HG03575 (cell line): Measurements from ENCODE around the gene PSTK.

Source experiments
- ATAC-seq: cut with Tn5 transposase; IDR thresholded peaks from one replicate; pipeline ENCODE4 v1.9.1; 2021; ENCODE audit not compliant: unreplicated experiment, insufficient number of reproducible peaks, low FRiP score; ENCODE audit errors: extremely low read depth

The PSTK gene, protein sequence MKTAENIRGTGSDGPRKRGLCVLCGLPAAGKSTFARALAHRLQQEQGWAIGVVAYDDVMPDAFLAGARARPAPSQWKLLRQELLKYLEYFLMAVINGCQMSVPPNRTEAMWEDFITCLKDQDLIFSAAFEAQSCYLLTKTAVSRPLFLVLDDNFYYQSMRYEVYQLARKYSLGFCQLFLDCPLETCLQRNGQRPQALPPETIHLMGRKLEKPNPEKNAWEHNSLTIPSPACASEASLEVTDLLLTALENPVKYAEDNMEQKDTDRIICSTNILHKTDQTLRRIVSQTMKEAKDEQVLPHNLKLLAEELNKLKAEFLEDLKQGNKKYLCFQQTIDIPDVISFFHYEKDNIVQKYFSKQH

DNA sequence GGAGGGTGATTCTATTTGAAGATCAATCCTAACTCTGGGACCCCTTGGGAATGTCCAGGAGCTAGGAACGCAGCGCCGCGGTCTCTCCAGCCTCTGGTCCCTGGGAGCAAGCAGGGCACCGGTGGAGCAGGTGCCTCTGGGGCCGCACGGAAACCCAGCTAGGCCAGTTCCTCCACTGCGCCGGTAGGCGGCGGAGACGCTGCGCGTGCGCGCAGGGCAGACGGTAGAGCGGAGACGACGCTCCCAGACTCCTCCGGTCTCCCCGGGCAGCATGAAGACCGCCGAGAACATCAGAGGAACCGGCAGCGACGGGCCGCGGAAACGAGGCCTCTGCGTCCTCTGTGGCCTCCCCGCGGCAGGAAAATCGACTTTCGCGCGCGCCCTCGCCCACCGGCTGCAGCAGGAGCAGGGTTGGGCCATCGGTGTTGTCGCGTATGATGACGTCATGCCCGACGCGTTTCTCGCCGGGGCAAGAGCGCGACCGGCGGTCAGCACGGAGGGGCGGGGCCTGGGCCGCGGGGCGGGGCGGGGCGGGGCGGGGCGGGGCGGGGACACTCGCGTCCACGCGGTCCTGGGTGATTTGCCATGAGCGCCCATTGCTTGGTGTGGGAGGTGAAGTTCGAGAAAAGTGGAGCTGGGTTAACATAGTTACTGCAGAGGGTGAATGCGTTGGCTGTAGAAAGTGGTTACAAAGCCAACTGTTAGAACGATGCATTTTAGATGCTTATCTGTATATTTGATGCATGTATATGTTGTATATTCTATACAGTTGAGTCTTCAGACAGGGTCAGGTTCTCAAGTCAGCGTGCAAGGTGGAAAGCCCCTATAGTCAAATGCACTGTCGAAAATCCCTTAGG is at the start of gene PSTK:
PSTK (plus strand) TSS at position 193 of the 857 bp plus-strand sequence; CDS start at position 272, 79 bp downstream.
- peak; percentile 55 for ATAC-seq

DNA sequence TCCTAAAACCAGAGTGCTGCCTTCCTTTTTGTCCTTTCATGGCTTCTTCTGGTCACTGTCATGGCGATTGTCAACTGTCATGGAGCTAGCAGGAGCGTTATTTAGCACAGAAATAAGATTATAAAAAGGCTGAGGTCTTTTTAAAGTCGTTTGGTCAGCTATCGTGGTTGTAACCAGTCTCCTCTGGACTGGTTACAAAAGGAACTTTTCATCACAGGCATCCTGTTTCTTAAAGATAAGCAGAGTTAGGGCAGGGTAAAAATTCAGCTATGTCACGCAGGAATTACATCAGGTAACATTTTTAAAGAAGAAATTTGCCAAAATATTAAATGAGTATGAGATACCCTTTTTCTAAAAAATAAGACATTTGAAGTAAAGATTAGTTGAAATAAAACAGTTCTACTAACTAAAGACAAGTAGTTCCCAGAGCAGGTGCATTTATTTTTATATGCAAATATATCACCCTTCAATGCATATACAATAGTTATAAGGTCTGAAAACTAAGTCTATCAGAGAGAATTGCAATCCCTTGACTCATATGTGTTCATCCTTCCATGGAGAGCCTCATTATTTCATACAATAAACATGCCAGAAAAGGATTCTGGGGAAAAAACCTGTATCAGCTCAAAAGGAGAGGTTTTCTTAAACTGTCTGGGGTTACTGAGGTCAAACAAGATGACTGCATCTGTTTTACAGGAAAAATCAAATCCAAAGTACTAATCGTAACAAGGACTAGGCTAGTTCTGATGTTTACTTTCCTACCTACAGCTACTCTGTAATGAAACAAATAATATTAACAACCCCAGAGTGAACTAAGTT is 48.9 kb upstream of the PSTK start:
- no peak for ATAC-seq

DNA sequence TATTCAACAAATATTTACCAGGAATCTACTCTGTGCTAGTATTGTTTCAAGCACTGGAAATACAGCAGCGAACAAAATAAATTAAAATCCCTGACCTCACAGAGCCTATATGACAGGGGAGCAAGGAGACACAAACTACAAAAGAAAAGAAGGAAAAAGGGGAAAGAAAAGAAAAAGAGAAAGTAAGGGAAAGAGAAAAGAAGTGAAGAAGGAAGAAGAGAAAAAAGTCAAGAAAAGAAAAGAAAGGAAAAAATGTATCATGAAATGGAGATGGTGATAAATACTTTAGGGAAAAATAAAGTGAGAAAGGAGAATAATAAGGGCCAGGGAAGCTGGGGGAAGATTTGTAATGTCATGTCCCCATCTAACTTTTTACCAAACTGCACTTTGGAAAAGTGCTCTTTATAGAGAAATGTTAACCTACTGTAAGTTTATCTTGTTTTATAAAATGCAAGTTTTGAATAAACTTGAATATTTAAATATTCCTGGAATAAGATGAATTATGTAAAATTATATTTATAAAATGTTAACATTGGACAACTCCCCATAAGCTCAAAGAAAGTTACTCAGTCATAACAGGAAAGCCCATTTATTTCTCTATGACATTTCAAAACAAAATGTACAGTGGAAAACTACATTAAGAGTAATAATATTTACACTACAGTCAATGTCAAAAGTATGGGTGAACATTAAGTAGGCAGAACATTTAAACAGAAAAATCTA is 40.9 kb upstream of the PSTK start:
- no peak for ATAC-seq

DNA sequence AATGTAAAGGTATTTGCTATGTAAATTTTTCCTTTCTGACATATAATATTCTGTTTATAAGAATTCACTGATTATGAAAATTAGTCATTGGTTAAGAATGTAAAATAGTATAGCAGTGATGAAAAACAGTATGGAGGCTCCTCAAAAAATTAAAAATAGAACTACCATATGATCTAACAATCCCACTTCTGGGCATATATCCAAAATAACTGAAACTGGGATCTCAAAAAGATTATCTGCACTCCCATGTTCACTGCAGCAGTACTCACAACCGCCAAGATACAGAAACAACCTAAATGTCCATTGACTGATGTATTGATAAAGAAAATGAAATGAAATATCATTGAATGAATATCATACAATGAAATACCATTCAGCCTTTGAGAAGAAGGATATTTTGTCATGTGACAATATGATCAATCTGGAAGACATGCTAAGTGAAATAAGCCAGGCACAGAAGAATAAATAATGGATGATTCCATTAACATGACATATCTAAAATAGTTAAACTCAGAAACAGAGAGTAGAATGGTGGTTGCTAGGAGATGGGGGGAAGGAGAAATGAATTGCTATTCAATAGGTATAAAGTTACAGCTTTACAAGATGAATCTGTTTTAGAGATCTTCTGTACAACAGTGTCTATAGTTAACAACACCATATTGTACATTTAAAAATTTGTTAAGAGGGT is 40.2 kb upstream of the PSTK start:
- no peak for ATAC-seq

DNA sequence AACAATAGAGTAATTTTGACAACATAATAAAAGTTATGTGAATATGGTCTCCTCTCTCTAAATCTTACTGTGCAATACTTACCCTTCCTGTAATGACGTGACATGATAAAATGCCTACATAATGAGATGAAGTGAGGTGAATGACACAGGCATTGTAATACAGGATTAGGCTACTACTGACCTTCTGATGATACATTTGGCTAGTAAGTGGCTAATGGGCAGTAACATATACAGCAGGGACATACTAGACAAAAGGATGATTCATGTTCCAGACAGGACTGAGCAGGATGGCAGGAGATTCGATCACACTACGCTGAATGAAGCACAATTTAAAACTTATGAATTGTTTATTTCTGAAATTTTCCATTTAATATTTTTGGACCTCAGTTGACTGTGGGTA is 30.9 kb upstream of the PSTK start:
- no peak for ATAC-seq

DNA sequence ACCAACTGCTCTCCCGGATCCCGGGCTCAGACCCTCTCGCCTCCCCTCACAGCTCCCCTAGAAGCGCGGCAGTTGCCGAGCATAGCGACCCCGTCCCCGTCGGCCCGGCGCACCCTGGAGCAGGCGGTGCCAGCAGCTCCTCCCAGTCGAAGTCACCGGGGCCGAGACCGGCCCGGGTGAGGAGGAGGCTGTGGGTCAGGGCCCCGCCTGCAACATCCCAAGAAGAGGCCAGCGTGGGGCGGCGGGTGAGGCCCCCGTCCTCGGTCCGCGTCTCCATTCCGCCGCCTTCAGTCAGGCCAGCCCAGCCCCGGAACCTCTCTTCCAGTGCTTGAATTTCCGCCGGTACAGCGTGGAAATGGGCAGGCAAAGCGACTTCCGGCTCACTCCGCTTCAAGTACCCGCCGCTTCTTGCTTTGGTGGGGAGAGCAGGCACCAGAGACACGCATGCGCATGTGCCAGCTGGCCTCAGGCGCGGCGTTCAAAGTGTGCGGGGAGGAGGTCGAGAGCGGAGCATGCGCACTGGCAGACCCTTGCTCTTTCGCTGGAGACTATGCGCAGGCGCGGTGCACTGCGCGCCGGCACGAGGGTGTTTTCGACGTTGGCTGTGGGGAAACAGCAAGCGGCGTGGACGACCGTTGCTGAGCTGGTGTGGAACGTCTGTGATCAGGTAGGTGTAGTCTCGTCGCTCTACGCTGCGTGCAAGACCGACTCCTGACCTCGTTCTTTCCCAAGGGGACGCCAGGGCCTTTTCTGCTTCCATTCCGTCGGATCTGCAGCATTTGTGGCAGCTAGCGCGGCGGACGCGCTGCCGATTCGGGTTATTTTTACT is 26.1 kb upstream of the PSTK start, which contains the start of gene C10orf88:
C10orf88 (minus strand) TSS at position 326 of the 829 bp plus-strand sequence; CDS start at position 277, 49 bp downstream.
- ATAC-seq: peak; percentile 75

DNA sequence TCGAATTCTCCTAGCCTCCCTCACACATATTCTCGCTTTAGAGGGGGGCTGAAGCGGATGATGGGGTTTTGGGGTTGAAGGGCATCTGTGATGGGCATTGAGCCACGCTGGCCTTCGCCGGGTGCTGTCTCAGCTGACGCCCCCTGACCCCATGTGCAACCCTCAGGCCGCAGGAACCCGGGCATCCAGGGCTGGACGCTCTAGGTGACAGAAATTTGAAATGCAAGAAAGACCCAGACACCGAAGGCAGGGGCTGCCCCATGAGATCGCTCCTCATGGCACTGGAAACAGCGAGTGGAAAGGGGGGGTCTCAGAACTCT is 25.5 kb upstream of the PSTK start:
- ATAC-seq: no peak

DNA sequence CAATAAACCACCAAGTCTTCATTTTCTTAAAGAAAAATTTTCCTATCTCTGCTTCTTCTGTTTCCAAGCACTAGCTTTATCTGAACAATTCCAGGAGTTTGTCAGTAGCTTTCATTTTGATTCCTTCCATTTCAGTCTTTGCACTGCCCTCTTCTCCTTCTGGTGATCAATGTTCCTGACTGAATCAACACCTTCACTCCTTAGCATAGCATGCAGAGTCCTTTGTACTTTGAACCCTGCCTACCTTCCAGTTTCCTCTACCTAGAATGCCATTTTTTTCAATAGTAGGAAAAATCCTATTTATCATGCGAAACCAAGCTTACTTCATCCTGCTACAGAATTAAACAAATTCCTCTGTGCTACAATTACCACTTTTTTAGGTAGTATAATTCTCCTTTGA is 24.3 kb upstream of the PSTK start:
- ATAC-seq: no peak

DNA sequence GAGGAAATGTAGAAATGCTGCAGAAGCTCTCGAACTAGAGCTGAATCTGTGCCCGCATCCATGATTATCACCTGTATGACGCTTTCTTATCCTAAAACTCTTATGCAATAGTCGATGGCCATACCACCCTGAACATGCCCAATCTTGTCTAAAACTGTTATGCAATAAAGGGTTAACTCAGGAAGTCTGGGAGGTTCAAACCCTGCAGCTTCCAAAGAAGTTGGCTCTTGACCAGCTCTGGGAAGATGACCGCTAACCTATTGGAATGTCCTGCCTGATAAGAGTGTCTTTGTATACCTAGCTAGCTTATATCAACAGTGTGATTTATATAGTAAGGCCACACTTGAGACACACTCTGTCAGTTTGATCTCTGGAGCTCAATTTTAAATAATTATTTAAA is 22.7 kb upstream of the PSTK start:
- no peak for ATAC-seq

DNA sequence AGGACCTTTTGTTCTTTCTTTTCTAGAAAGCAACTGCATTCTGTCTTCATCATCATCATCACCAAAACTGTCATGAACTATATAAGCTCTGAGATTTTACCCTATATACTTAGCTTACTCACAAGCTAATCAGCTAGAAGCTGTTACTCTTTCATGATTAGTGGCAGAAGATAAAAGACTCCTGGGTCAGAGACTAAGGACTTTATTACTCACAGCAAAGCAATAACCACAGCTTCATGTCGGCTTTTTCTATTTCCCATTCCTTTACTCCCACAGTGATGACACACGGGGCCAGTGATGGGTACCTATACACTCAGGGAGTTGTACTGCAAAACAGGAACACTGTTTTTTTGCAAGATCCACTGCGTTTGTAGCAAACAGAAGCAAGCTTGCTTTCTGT is 17.8 kb upstream of the PSTK start:
- ATAC-seq: no peak

DNA sequence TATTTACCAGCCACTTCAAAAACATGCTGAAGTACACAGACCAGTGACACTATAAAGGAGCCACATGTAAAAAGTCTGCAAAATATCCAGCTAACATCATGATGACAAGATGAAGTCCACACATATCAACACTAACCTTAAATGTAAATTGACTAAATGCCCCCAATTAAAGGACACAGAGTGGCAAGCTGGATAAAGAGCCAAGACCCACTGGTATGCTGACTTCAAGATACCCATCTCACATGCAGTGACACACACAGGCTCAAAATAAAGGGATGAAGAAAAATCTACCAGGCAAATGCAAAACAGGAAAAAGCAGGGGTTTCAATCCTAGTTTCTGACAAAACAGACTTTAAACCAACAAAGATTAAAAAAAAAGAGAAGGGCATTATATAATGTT is 13.3 kb upstream of the PSTK start:
- no peak for ATAC-seq

DNA sequence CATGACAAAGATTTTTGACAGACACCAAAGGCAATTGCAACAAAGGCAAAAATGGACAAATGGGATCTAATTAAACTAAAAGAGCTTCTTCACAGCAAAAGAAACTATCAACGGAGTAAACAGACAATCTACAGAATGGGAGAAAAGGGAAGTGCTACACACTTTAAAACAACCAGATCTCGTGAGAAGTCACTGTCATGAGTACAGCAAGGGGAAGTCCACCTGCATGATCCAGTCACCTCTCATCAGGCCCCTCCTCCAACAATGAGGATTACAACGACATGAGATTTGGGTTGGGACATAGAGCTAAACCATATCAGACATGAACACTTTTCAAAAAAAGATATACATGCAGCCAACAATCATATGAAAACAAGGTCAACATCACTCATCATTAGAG is 11.5 kb upstream of the PSTK start:
- no peak for ATAC-seq

DNA sequence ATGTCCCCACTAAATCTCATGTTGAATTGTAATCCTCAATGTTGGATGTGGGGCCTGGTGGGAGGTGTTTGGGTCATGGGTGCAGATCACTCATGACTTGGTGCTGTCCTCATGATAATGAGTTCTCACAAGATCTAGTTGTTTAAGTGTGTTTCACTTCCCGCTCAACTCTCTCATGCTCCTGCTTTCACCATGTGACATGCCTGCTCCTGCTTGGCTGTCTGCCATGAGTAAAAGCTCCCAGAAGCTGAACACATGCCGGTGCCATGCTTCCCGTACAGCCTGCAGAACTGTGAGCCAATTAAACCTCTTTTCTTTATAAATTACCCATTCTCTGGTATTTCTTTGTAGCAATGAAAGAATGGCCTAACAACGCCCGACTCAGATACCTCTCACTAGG is 6.2 kb upstream of the PSTK start:
- ATAC-seq: no peak

DNA sequence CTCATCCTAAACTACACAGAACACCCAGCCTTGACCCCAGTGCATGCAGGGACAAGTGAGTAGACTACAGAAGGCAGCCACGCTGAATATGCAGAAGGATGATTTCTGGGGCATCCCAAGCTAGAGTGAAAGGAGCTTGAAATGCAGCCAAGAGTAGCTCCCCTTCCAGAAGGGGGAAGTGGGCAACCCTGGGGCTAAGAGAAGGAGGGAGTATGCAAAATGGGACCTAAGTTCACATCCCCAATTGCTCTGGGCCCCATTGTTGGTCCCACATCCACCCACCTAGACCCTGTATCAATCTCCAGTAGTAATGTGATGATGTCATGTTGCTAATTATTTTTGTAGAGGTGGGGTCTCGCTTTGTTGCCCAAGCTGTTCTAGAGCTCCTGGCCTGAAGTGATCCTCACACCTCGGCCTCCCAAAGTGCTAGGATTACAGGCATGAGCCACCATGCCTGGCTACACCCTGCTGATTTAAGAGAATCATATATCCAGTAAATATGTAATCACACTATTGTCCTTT is 5.6 kb upstream of the PSTK start:
- no peak for ATAC-seq

DNA sequence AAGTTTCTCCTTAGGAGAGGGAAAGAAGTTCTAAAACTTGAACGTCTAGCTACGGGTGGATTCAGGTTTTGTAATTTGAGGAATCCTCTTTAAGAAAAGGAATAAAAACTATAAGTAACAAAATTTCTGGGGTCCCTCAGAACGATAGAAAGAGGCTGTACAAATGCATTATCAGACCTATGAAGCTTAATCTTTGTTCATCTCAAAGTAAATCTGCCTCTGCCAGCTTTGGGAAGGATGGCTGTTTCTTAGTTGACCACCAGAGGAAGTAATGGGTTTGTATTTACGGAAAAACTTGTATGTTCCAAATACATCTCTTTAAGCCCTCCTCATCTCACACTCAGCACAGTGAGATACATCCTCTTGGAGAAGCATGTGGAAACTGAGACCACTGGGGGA is 864 bp downstream of the PSTK start:
- no peak for ATAC-seq

DNA sequence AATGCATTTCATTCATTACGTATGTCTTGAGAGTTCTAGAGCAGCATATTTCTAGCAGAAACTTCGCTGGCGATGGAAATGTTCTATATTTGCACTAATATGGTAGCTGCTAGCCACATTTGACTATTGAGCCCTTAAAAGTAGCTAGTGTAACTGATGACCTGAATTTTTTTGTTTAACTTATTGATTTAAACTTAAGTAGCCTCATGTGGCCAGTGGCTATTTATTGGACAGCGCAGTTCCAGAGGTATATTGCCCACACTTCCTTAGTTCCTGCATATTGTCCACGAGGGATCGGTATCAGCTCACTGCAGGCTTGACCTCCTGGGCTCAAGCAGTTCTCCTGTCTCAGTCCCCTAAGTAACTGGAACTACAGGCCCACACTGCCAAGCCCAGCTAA is 3.7 kb downstream of the PSTK start:
- no peak for ATAC-seq

DNA sequence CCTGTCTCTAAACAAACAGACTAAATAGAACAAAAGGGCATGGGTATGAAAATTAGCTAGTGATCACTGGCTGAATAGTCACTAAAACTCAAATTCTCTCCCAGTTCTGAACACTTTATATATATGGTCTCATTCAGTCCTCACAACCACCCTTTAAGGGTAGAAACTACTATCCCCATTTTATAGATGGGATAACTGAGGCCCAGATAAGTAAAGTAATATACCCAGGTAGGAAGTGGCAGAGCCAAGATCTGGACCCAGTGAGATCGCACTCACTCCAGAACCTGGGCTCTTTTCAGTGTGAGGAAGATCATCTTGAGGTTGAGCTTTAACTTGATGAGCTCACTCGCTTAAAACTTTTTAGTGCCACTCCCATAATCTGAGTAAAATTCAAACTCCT is 4.5 kb downstream of the PSTK start:
- no peak for ATAC-seq
